HepG2 (cell line): Measurements from ENCODE around the gene TTBK1. TPM values are rescaled to one million over a fixed set of nuclear protein-coding genes. Genes with fewer than 3 reads are reported as not detected.

Experiments
- CENPBD1 ChIP-seq: sonication (generic); formaldehyde crosslinking; IDR thresholded peaks from 2 replicates; pipeline ENCODE4 v1.8.0; 2022; ENCODE audit warnings: missing genetic modification reagents, low read depth, mild to moderate bottlenecking, borderline replicate concordance
- EP300 ChIP-seq, 3 experiments: sonication (generic) in 1 of 3; formaldehyde crosslinking in 1 of 3; IDR thresholded peaks; 2 replicates each; pipeline versions ENCODE4 v1.5.1 to v1.6.1; 2011 to 2020; ENCODE audit warnings: low read depth in 2 of 3, low read length in 2 of 3, borderline replicate concordance in 1 of 3, improper control_type of control experiment in 1 of 3, mild to moderate bottlenecking in 1 of 3, missing genetic modification reagents in 1 of 3, moderate library complexity in 1 of 3
- ETV5 ChIP-seq: IDR thresholded peaks from 2 replicates; pipeline ENCODE4 v1.6.1; 2018; ENCODE audit warnings: missing biosample characterization, missing genetic modification reagents, inconsistent platforms, borderline replicate concordance
- GABPA ChIP-seq, 2 experiments: IDR thresholded peaks; 2 replicates each; pipeline ENCODE4 v1.6.1; 2011 to 2016; ENCODE audit warnings: low read depth in 2 of 2, low read length in 1 of 2, missing biosample characterization in 1 of 2, missing genetic modification characterization in 1 of 2
- MIER3 ChIP-seq: IDR thresholded peaks from 2 replicates; pipeline ENCODE4 v1.6.1; 2016; ENCODE audit warnings: missing compliant biosample characterization, borderline replicate concordance
- RCOR2 ChIP-seq: IDR thresholded peaks from 2 replicates; pipeline ENCODE4 v1.6.1; 2016; ENCODE audit warnings: missing biosample characterization, missing genetic modification reagents
- SALL1 ChIP-seq: sonication (generic); formaldehyde crosslinking; IDR thresholded peaks from 2 replicates; pipeline ENCODE4 v1.8.0; 2022; ENCODE audit warnings: mild to moderate bottlenecking, missing genetic modification reagents
- SMAD3 ChIP-seq: sonication (generic); formaldehyde crosslinking; IDR thresholded peaks from 2 replicates; pipeline ENCODE4 v1.4.0; 2020; ENCODE audit warnings: missing genetic modification reagents
- SRF ChIP-seq: IDR thresholded peaks from 2 replicates; pipeline ENCODE4 v1.6.1; 2011; ENCODE audit warnings: mild to moderate bottlenecking, low read depth, low read length, moderate library complexity
- TCF7 ChIP-seq: sonication (generic); IDR thresholded peaks from 2 replicates; pipeline ENCODE4 v1.6.1; 2016; ENCODE audit warnings: antibody characterized with exemption, low read depth
- TP53 ChIP-seq: sonication (generic); formaldehyde crosslinking; conservative IDR thresholded peaks from 2 replicates; pipeline ENCODE4 v1.4.0; 2020; ENCODE audit warnings: missing genetic modification reagents
- U2AF1 ChIP-seq: fragments of 200-400 bp; formaldehyde crosslinking; optimal IDR thresholded peaks from 2 replicates; pipeline ENCODE3; 2017; ENCODE audit warnings: mild to moderate bottlenecking, low read depth, low read length
- ZBTB42 ChIP-seq: sonication (generic); formaldehyde crosslinking; IDR thresholded peaks from 2 replicates; pipeline ENCODE4 v1.5.0; 2020; ENCODE audit warnings: mild to moderate bottlenecking, missing genetic modification reagents
- ZFP90 ChIP-seq: sonication (generic); formaldehyde crosslinking; IDR thresholded peaks from 2 replicates; pipeline ENCODE4 v1.8.0; 2022; ENCODE audit warnings: missing genetic modification reagents, mild to moderate bottlenecking, inconsistent platforms, borderline replicate concordance
- ZNF362 ChIP-seq: sonication (generic); formaldehyde crosslinking; IDR thresholded peaks from 2 replicates; pipeline ENCODE4 v1.4.0; 2020; ENCODE audit warnings: missing genetic modification reagents, mild to moderate bottlenecking, borderline replicate concordance
- ZNF496 ChIP-seq: sonication (generic); formaldehyde crosslinking; IDR thresholded peaks from 2 replicates; pipeline ENCODE4 v1.8.1; 2023; ENCODE audit warnings: mild to moderate bottlenecking, moderate library complexity, missing genetic modification reagents; ENCODE audit not compliant: insufficient replicate concordance
- ZNF563 ChIP-seq: sonication (generic); formaldehyde crosslinking; IDR thresholded peaks from 2 replicates; pipeline ENCODE4 v1.8.0; 2022; ENCODE audit warnings: mild to moderate bottlenecking, moderate library complexity, missing genetic modification reagents
- ZNF576 ChIP-seq: sonication (generic); formaldehyde crosslinking; IDR thresholded peaks from 2 replicates; pipeline ENCODE4 v1.4.0; 2020; ENCODE audit warnings: mild to moderate bottlenecking, missing genetic modification reagents
- ZXDC ChIP-seq: sonication (generic); formaldehyde crosslinking; IDR thresholded peaks from 2 replicates; pipeline ENCODE4 v1.5.0; 2020; ENCODE audit warnings: mild to moderate bottlenecking, missing genetic modification reagents
- polyA plus RNA-seq, 8 experiments: library from polyadenylated mRNA; depleted of rRNA in 3 of 8; stranded (reverse) in 7 of 8; unstranded in 1 of 8; fragments of >200 nt; fragmentation: Illumina TruSeq in 4 of 8; extraction: Trizol in 4 of 8; gene quantifications; 2 replicates each; pipeline versions ENCODE4 v1.2.1 to v1.2.3, GENCODE V29; 2011 to 2016; ENCODE audit warnings: low read depth in 4 of 8, missing spikeins in 1 of 8, mixed read lengths in 1 of 8; ENCODE audit not compliant: insufficient read depth in 1 of 8
- total RNA-seq, 5 experiments: library from RNA; depleted of rRNA; stranded (reverse); fragments of >200 nt; fragmentation: Illumina TruSeq; extraction: Trizol; gene quantifications; 2 replicates each; pipeline ENCODE4 v1.2.3, GENCODE V29; 2016; ENCODE audit warnings: low read depth in 1 of 5

Gene TTBK1
- total and polyA plus RNA-seq, 2 of the 13 experiments (the other 11 are each of a cell fraction or from before 2014, with no cell fraction given) = 0.24 to 0.33 TPM

- no peak for TF ChIP-seq CENPBD1 (CRISPR knock-in tag)
- TF ChIP-seq U2AF1 = no peak
- TF ChIP-seq SMAD3 (CRISPR knock-in tag) = no peak
- TF ChIP-seq ZFP90 (CRISPR knock-in tag) = no peak
- no peak for TF ChIP-seq ZNF576 (CRISPR knock-in tag)
- TF ChIP-seq ZBTB42 (CRISPR knock-in tag) = 0 out of 2 replicates have a peak, but pooled peaks have one; percentile 4
- no peak for TF ChIP-seq TP53 (CRISPR knock-in tag)
- TF ChIP-seq EP300 (IDR thresholded peaks at IDR 0.05; ENCODE audit: low read depth in 2 of 2, low read length in 2 of 2) = no peak
- no peak for TF ChIP-seq EP300 (CRISPR knock-in tag; IDR thresholded peaks at IDR 0.05; ENCODE audit: borderline replicate concordance)
- no peak for TF ChIP-seq ZNF563 (CRISPR knock-in tag)
- no peak for TF ChIP-seq TCF7
- TF ChIP-seq MIER3 (CRISPR knock-in tag) = 0 out of 2 replicates have a peak, but pooled peaks have one; percentile 3
- no peak for TF ChIP-seq SRF
- TF ChIP-seq RCOR2 (CRISPR knock-in tag) = no peak
- TF ChIP-seq ETV5 (CRISPR knock-in tag) = no peak; the same call in 1 of the 2 replicates
- no peak for TF ChIP-seq GABPA (IDR thresholded peaks at IDR 0.05; ENCODE audit: low read depth, low read length)
- TF ChIP-seq GABPA (CRISPR knock-in tag; IDR thresholded peaks at IDR 0.05; ENCODE audit: low read depth) = no peak
- TF ChIP-seq ZXDC (CRISPR knock-in tag) = no peak
- no peak for TF ChIP-seq ZNF362 (CRISPR knock-in tag)
- TF ChIP-seq SALL1 = peak; percentile 44; the same call in 1 of the 2 replicates
- no peak for TF ChIP-seq ZNF496 (CRISPR knock-in tag)
Observed at GRCh38 chr6:43274127-43274915, 31.0 kb downstream of the TTBK1 start (continued).
